GM23248 (cell line): ENCODE measurements around the gene PCSK2. TPM values are rescaled to one million over a fixed set of nuclear protein-coding genes. Genes with fewer than 3 reads are reported as not detected.

Experiments used
- DNase-seq: peaks from one replicate; pipeline ENCODE4 v3.0.0-alpha.2; 2015
- H2AFZ ChIP-seq: fragments of 200-600 bp; sonication (generic); 2 replicates; pipeline ENCODE4 v1.6.1; 2016; ENCODE audit warnings: antibody characterized with exemption
- H3F3A ChIP-seq: fragments of 200-600 bp; sonication (generic); 2 replicates; pipeline ENCODE4 v1.6.1; 2016; ENCODE audit warnings: mild to moderate bottlenecking, antibody characterized with exemption, mixed run types; ENCODE audit not compliant: insufficient read depth
- H3K27ac ChIP-seq: fragments of 200-600 bp; sonication (generic); 2 replicates; pipeline ENCODE4 v1.5.1; 2016; ENCODE audit warnings: mild to moderate bottlenecking
- H3K27me3 ChIP-seq: fragments of 200-600 bp; sonication (generic); replicated peaks from 2 replicates; pipeline ENCODE4 v1.6.1; 2016; ENCODE audit warnings: mild to moderate bottlenecking; ENCODE audit not compliant: insufficient read depth
- H3K36me3 ChIP-seq: fragments of 200-600 bp; sonication (generic); 2 replicates; pipeline ENCODE4 v1.6.1; 2016; ENCODE audit warnings: low read depth, mild to moderate bottlenecking
- H3K4me1 ChIP-seq: fragments of 200-600 bp; sonication (generic); 2 replicates; pipeline ENCODE4 v1.6.1; 2016; ENCODE audit warnings: mild to moderate bottlenecking; ENCODE audit not compliant: insufficient read depth
- H3K4me2 ChIP-seq: fragments of 200-600 bp; sonication (generic); one replicate; pipeline ENCODE4 v1.6.1; 2016; ENCODE audit warnings: mild to moderate bottlenecking; ENCODE audit not compliant: unreplicated experiment
- H3K4me3 ChIP-seq: fragments of 200-600 bp; sonication (generic); 2 replicates; pipeline ENCODE4 v1.5.1; 2016; ENCODE audit warnings: mild to moderate bottlenecking
- H3K79me2 ChIP-seq: fragments of 200-600 bp; sonication (generic); 2 replicates; pipeline ENCODE4 v1.6.1; 2016; ENCODE audit warnings: mild to moderate bottlenecking; ENCODE audit not compliant: insufficient read depth
- H3K9ac ChIP-seq: fragments of 200-600 bp; sonication (generic); 2 replicates; pipeline ENCODE4 v1.6.1; 2016; ENCODE audit warnings: mild to moderate bottlenecking
- H3K9me2 ChIP-seq: fragments of 200-600 bp; sonication (generic); 2 replicates; pipeline ENCODE4 v1.6.1; 2016; ENCODE audit warnings: mixed run types, mild to moderate bottlenecking, moderate library complexity; ENCODE audit not compliant: insufficient read depth
- H3K9me3 ChIP-seq: fragments of 200-600 bp; sonication (generic); one replicate; pipeline ENCODE4 v1.6.1; 2017; ENCODE audit warnings: low read depth
- H4K20me1 ChIP-seq: fragments of 200-600 bp; sonication (generic); 2 replicates; pipeline ENCODE4 v1.6.0; 2016; ENCODE audit not compliant: insufficient read depth
- EZH2 ChIP-seq: fragments of 200-600 bp; sonication (generic); IDR thresholded peaks from 2 replicates; pipeline ENCODE4 v1.6.1; 2018; ENCODE audit warnings: antibody characterized with exemption, mild to moderate bottlenecking; ENCODE audit not compliant: insufficient read depth, poor library complexity, severe bottlenecking
- EZH2phosphoT487 ChIP-seq: fragments of 200-600 bp; sonication (generic); IDR thresholded peaks from 2 replicates; pipeline ENCODE4 v1.6.1; 2018; ENCODE audit warnings: antibody characterized with exemption, moderate library complexity, mild to moderate bottlenecking, low read depth; ENCODE audit not compliant: insufficient read depth
- WGBS, 2 experiments: methylation state at CpG; one replicate each; pipeline ENCODE4 v1.1.6; 2015 to 2017; ENCODE audit warnings: low lambda C conversion rate in 2 of 2, low coverage in 1 of 2; ENCODE audit errors: missing lambda C conversion rate in 2 of 2; 5-methylcytosine and 5-hydroxymethylcytosine counted together
- in situ Hi-C: fragments of 300-500 bp; cut with MboI; formaldehyde crosslinking; loops from 2 replicates; pipeline ENCODE4 v1.15.0; 2020
- polyA plus RNA-seq: library from polyadenylated mRNA; unstranded; fragments of >200 nt; fragmentation: Nextera tagmentation; extraction: Ambion mirVana; gene quantifications from 2 replicates; pipeline ENCODE4 v1.2.1, GENCODE V29; 2016
- total RNA-seq: library from RNA; depleted of rRNA; stranded (reverse); fragments of >200 nt; shearing (Covaris generic); gene quantifications from 2 replicates; pipeline ENCODE4 v1.2.3, GENCODE V29; 2014; rRNA removed

Gene PCSK2
- total RNA-seq (not detected in 2 replicates), polyA plus RNA-seq (not detected in 2 replicates)

GRCh38 chr20:17226410-17227218, at the start of gene PCSK2:
Gene PCSK2, plus strand, starts transcription at chr20:17227040. Its CDS starts 266 bp downstream, at chr20:17227306.
- Histone ChIP-seq H3K9me2 (no peaks in the 10 kb centered on the region; the same call in 1 of the 2 replicates), H3K79me2 (no peaks in the 10 kb centered on the region), H3K4me2 (peak within 1 kb of the TSS; percentile 61), H3K4me1 (no peaks in the 10 kb centered on the region; the same call in 1 of the 2 replicates), H3K9me3 (no peaks in the 10 kb centered on the region), H3K27ac (no peak within 1 kb of the TSS), H2AFZ (no peak within 1 kb of the TSS), H3K27me3 (peaks cover 44% of the 10 kb centered on the region), H3K36me3 (no peaks in the 10 kb centered on the region), H4K20me1 (no peaks in the 10 kb centered on the region), H3F3A (no peaks in the 10 kb centered on the region), H3K4me3 (peak within 1 kb of the TSS; percentile 57), H3K9ac (no peak within 1 kb of the TSS)
- in situ Hi-C loops: no loop called here
- 4 to 6% methylated on average over 21 to 33 of the region's 53 CpGs for WGBS, 2 experiments
- no peak for TF ChIP-seq EZH2phosphoT487
- TF ChIP-seq EZH2: no peak
- peak; percentile 67 for DNase-seq

- DNase-seq: no peak
- H3K4me3 ChIP-seq: no peak overlapping the region
- H3K4me2 ChIP-seq: no peak overlapping the region
- no peaks in the 10 kb centered on the region for H3K36me3 ChIP-seq
- no peaks in the 10 kb centered on the region for H3K9me2 ChIP-seq
- no peaks in the 10 kb centered on the region for H3K79me2 ChIP-seq
- H2AFZ ChIP-seq: no peak overlapping the region
- H3K27ac ChIP-seq: no peak overlapping the region
- no peaks in the 10 kb centered on the region for H3K27me3 ChIP-seq
- no peaks in the 10 kb centered on the region for H3F3A ChIP-seq
- in situ Hi-C loops: no loop called here
- H4K20me1 ChIP-seq: no peaks in the 10 kb centered on the region
- TF ChIP-seq EZH2phosphoT487 (no peak), EZH2 (no peak)
- H3K9me3 ChIP-seq: no peaks in the 10 kb centered on the region
- H3K4me1 ChIP-seq: no peaks in the 10 kb centered on the region
- no peak overlapping the region for H3K9ac ChIP-seq
- WGBS, 2 experiments: 24 to 26% methylated on average over 5 of the region's 5 CpGs
Measured at GRCh38 chr20:17177341-17177740, 49.5 kb upstream of the PCSK2 start.

- DNase-seq: no peak
- Histone ChIP-seq H3K79me2 (no peaks in the 10 kb centered on the region), H3K27me3 (no peaks in the 10 kb centered on the region), H3K4me1 (no peaks in the 10 kb centered on the region), H3K4me3 (no peak overlapping the region), H3F3A (no peaks in the 10 kb centered on the region), H3K36me3 (no peaks in the 10 kb centered on the region), H2AFZ (no peak overlapping the region), H3K9ac (no peak overlapping the region), H3K4me2 (no peak overlapping the region), H3K9me2 (no peaks in the 10 kb centered on the region), H4K20me1 (no peaks in the 10 kb centered on the region), H3K27ac (no peak overlapping the region), H3K9me3 (no peaks in the 10 kb centered on the region)
- WGBS, 2 experiments: 13 to 31% methylated on average over 4 of the region's 4 CpGs
- no peak for TF ChIP-seq EZH2phosphoT487
- TF ChIP-seq EZH2: no peak
- in situ Hi-C loops: no loop called here
Measured at GRCh38 chr20:17179840-17180239, 47.0 kb upstream of the PCSK2 start.

- H3K79me2 ChIP-seq: no peaks in the 10 kb centered on the region
- no peaks in the 10 kb centered on the region for H3K9me2 ChIP-seq
- no peaks in the 10 kb centered on the region for H3F3A ChIP-seq
- H3K27ac ChIP-seq: no peak overlapping the region
- WGBS, 2 experiments: 14 to 15% methylated on average over 6 of the region's 6 CpGs
- no peak overlapping the region for H3K4me2 ChIP-seq
- no peak overlapping the region for H2AFZ ChIP-seq
- no peak overlapping the region for H3K9ac ChIP-seq
- in situ Hi-C loops: no loop called here
- H3K36me3 ChIP-seq: no peaks in the 10 kb centered on the region
- H3K9me3 ChIP-seq: no peaks in the 10 kb centered on the region
- no peak for DNase-seq
- H3K27me3 ChIP-seq: no peaks in the 10 kb centered on the region
- TF ChIP-seq EZH2 (no peak), EZH2phosphoT487 (no peak)
- H3K4me3 ChIP-seq: no peak overlapping the region
- no peaks in the 10 kb centered on the region for H4K20me1 ChIP-seq
- H3K4me1 ChIP-seq: no peaks in the 10 kb centered on the region
Measured at GRCh38 chr20:17189976-17190695, 36.7 kb upstream of the PCSK2 start.
